Vagina (tissue), 2 donors: ENCODE data around the gene CHCHD6. TPM values are rescaled to one million over a fixed set of nuclear protein-coding genes. Genes with fewer than 3 reads are reported as not detected.

Source experiments
- DNase-seq, 2 donors: peaks; one replicate each; pipeline ENCODE4 v3.0.0-alpha.2; 2017; ENCODE audit errors: extremely low spot score in 2 of 2
- H3K27ac ChIP-seq: fragments of 200-600 bp; sonication (generic); one replicate; pipeline ENCODE4 v1.5.1; 2019
- H3K27me3 ChIP-seq: fragments of 200-600 bp; sonication (generic); one replicate; pipeline ENCODE4 v1.5.1; 2019
- H3K36me3 ChIP-seq, 2 donors: fragments of 200-600 bp; sonication (generic); one replicate each; pipeline ENCODE4 v1.5.1; 2017 to 2019
- H3K4me1 ChIP-seq: fragments of 200-600 bp; sonication (generic); one replicate; pipeline ENCODE4 v1.5.1; 2019
- H3K4me3 ChIP-seq, 2 donors: fragments of 200-600 bp; sonication (generic); 1 replicate in 1 of 2; 2 replicates in 1 of 2; pipeline ENCODE4 v1.5.1; 2016 to 2019
- H3K9me3 ChIP-seq: fragments of 200-600 bp; sonication (generic); one replicate; pipeline ENCODE4 v1.5.1; 2019
- POLR2A ChIP-seq, 2 donors: fragments of 450-650 bp; IDR thresholded peaks; one replicate each; pipeline ENCODE4 v1.6.1; 2017; ENCODE audit warnings: antibody characterized with exemption in 2 of 2, mild to moderate bottlenecking in 2 of 2, moderate library complexity in 2 of 2
- POLR2AphosphoS5 ChIP-seq, 2 donors: sonication (generic); formaldehyde crosslinking; IDR thresholded peaks; one replicate each; pipeline ENCODE4 v1.9.0; 2017; ENCODE audit warnings: antibody characterized with exemption in 2 of 2, mild to moderate bottlenecking in 2 of 2, low read depth in 1 of 2; ENCODE audit not compliant: insufficient read depth in 1 of 2
- intact Hi-C: fragments of 100-400 bp; cut with DNase I; formaldehyde crosslinking; loops from one replicate; pipeline ENCODE4 v1.15.1; 2023
- total RNA-seq: library from RNA; depleted of rRNA; stranded (reverse); fragments of >200 nt; gene quantifications from one replicate; pipeline ENCODE4 v1.2.3, GENCODE V29; 2016
- TF ChIP-seq, protein P1 (sequence below), 3 experiments: fragments of 450-650 bp in 2 of 3; fragments of 200-600 bp in 1 of 3; sonication (generic) in 1 of 3; IDR thresholded peaks; one replicate each; pipeline ENCODE4 v1.5.1; 2017 to 2019; ENCODE audit warnings: antibody characterized with exemption in 3 of 3, mild to moderate bottlenecking in 2 of 3, moderate library complexity in 2 of 3

The CHCHD6 gene
- total RNA-seq, 1 donor from 2014 or later: 12.8 TPM

DNA sequence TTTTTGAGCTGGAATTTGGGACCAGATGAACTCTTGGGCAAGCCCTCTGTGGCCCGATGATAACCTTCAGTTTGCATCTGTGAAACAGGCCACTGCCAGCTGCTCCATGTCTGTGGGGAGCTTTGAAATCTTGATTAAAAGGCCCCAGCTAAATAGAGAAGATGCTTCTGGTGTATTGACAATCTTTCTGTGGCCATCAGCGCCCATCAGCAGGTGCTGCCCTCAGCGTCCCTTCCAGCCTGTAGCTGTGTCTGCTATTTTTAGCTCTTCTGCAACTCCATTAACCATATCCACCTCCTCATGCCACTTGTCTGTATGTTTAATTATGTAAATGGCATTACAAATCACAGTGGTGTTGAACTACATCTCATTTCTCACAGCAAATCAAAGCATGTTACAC is 54.0 kb downstream of the CHCHD6 start:
- peaks cover 3% of the 10 kb centered on the region for H3K4me1 ChIP-seq
- no peak for DNase-seq
- H3K36me3 ChIP-seq: no peaks in the 10 kb centered on the region
- TF ChIP-seq, protein P1, sequence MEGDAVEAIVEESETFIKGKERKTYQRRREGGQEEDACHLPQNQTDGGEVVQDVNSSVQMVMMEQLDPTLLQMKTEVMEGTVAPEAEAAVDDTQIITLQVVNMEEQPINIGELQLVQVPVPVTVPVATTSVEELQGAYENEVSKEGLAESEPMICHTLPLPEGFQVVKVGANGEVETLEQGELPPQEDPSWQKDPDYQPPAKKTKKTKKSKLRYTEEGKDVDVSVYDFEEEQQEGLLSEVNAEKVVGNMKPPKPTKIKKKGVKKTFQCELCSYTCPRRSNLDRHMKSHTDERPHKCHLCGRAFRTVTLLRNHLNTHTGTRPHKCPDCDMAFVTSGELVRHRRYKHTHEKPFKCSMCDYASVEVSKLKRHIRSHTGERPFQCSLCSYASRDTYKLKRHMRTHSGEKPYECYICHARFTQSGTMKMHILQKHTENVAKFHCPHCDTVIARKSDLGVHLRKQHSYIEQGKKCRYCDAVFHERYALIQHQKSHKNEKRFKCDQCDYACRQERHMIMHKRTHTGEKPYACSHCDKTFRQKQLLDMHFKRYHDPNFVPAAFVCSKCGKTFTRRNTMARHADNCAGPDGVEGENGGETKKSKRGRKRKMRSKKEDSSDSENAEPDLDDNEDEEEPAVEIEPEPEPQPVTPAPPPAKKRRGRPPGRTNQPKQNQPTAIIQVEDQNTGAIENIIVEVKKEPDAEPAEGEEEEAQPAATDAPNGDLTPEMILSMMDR (IDR thresholded peaks at IDR 0.05): no peak
- TF ChIP-seq POLR2AphosphoS5 (IDR thresholded peaks at IDR 0.05; ENCODE audit: insufficient read depth in 1 of 2, low read depth in 1 of 2) (no peak), POLR2A (IDR thresholded peaks at IDR 0.05) (no peak)
- H3K9me3 ChIP-seq: no peaks in the 10 kb centered on the region
- H3K27ac ChIP-seq: no peak overlapping the region
- H3K4me3 ChIP-seq: no peak overlapping the region
- intact Hi-C loops: loop anchor here (10.0 kb wide), 1 partner anchor 697 kb away; no protein-coding TSS in a partner anchor
- H3K27me3 ChIP-seq: no peaks in the 10 kb centered on the region

DNA sequence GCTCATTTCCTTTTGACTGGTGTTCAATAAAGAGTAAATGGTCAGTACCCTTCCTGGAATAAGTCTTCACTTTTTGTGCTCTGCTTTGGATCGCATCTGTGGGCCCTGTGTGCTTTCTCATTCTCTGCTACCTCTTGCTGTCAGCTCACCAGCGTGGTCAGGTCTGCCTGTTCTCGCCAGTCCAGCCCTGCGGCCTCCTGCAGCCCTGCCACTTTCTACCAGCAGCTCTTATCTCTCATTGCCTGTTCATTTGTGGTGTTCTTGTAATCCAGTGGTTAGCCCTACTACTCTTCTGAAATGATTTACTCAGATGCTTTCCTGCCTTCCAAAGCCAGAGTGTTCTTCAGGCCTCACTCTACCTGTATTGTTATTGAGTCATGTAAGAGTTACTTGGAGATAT is 54.8 kb downstream of the CHCHD6 start:
- intact Hi-C loops: loop anchor here (10.0 kb wide), 1 partner anchor 696 kb away; no protein-coding TSS in a partner anchor
- TF ChIP-seq, protein P1 (IDR thresholded peaks at IDR 0.05): no peak
- no peak for TF ChIP-seq POLR2AphosphoS5 (IDR thresholded peaks at IDR 0.05; ENCODE audit: insufficient read depth in 1 of 2, low read depth in 1 of 2)
- TF ChIP-seq POLR2A (IDR thresholded peaks at IDR 0.05): no peak
- DNase-seq: peak in 1 of 2 donors; percentile 49
- Histone ChIP-seq H3K36me3 (no peaks in the 10 kb centered on the region), H3K9me3 (no peaks in the 10 kb centered on the region), H3K27ac (no peak overlapping the region), H3K27me3 (no peaks in the 10 kb centered on the region), H3K4me3 (no peak overlapping the region), H3K4me1 (no peaks in the 10 kb centered on the region)

DNA sequence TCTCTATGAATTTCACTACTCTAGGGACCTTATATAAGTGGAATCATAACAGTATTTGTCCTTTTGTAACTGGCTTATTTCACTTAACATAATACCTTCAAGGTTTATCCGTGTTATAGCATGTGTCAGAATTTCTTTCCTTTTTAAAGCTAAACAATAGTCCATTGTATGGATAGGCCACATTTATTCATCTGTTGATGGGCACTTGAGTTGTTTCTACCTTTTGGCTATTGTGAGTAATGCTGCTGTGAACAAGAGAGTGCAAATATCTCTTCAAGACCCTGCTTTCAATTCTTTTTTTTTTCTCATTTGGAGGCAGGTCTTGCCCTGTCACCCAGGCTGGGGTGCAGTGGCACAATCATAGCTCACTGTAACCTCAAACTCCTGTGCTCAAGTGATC is 56.5 kb downstream of the CHCHD6 start:
- TF ChIP-seq, protein P1 (IDR thresholded peaks at IDR 0.05): no peak
- TF ChIP-seq POLR2A (IDR thresholded peaks at IDR 0.05) (no peak), POLR2AphosphoS5 (IDR thresholded peaks at IDR 0.05; ENCODE audit: insufficient read depth in 1 of 2, low read depth in 1 of 2) (no peak)
- Histone ChIP-seq H3K4me1 (no peaks in the 10 kb centered on the region), H3K36me3 (no peaks in the 10 kb centered on the region), H3K4me3 (no peak overlapping the region), H3K27ac (no peak overlapping the region), H3K9me3 (no peaks in the 10 kb centered on the region), H3K27me3 (no peaks in the 10 kb centered on the region)
- intact Hi-C loops: no loop called here
- DNase-seq: peak in 1 of 2 donors; percentile 8

DNA sequence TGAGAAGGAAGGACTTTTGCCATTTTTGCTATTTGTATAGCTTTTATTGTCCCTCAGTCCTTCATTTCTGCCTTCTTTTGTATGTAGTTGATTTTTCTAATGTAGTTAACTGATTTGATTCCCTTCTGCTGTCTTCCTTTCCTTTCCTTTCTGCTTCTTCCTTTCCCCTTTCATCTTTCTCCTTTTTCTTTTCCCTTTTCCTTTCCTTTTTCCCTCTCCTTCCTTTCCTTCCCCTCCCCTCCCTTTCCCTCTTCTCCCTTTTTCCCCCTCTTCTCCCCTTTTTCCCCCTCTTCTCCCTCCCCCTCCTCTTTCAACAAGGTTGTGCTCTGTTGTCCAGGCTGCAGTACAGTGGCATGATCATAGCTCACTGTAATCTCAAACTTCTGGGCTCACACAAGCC is 59.0 kb downstream of the CHCHD6 start:
- DNase-seq: no peak
- no peak overlapping the region for H3K27ac ChIP-seq
- no peaks in the 10 kb centered on the region for H3K36me3 ChIP-seq
- intact Hi-C loops: no loop called here
- H3K4me1 ChIP-seq: no peaks in the 10 kb centered on the region
- TF ChIP-seq, protein P1 (IDR thresholded peaks at IDR 0.05): no peak
- no peak for TF ChIP-seq POLR2A (IDR thresholded peaks at IDR 0.05)
- no peak for TF ChIP-seq POLR2AphosphoS5 (IDR thresholded peaks at IDR 0.05; ENCODE audit: insufficient read depth in 1 of 2, low read depth in 1 of 2)
- H3K9me3 ChIP-seq: no peaks in the 10 kb centered on the region
- no peaks in the 10 kb centered on the region for H3K27me3 ChIP-seq
- H3K4me3 ChIP-seq: no peak overlapping the region

DNA sequence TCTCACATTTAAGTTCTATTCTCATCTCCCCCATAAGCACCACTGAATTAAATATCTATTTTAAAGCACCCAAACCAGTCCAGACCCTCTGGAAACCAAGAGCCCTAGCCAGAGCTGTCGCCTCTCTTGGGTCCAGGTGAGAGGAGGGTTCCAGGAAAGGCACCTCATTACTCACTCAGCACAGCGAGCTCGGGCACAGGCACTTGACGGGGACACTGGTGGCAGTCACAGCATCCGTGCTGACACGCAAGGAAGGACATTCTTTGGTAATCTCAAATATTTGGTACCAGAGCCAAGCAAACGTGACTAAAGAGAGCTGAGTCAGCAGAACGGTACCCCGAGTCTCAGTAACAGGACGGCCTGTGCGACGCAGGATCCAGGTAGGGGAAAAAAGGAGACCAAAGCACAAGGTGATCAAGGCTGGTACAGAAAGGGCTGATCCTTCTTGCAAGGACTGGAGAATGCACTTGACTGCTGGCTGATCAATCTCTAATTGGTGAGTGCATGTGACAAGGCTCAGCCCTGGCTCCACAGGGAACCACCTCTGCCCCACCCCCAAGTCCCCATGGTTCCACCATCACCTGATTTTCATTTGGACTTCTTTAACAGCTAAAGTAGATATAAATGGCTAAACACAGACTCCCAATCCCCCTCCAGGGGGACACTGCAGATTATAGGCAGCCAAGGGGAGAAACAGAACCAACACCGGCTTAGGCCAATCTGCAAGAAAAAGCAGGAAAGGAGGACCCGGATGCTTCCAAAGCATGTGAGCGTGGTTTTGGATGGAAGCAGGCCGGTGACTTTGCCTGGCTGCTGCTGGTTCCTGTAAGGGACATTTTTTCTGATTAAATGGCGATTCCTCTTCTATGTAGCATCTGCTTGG is 61.4 kb downstream of the CHCHD6 start:
- Histone ChIP-seq H3K9me3 (no peaks in the 10 kb centered on the region), H3K27me3 (no peaks in the 10 kb centered on the region), H3K4me1 (no peaks in the 10 kb centered on the region), H3K4me3 (no peak overlapping the region), H3K27ac (no peak overlapping the region), H3K36me3 (no peaks in the 10 kb centered on the region)
- no peak for DNase-seq
- intact Hi-C loops: no loop called here
- TF ChIP-seq, protein P1 (IDR thresholded peaks at IDR 0.05): no peak
- TF ChIP-seq POLR2AphosphoS5 (IDR thresholded peaks at IDR 0.05; ENCODE audit: insufficient read depth in 1 of 2, low read depth in 1 of 2) (no peak), POLR2A (IDR thresholded peaks at IDR 0.05) (no peak)
